Hepatocyte (in vitro differentiated cells): ENCODE data around the gene GPR18. TPM values are rescaled to one million over a fixed set of nuclear protein-coding genes. Genes with fewer than 3 reads are reported as not detected.

ENCODE experiments used
- DNase-seq: peaks from one replicate; pipeline ENCODE4 v3.0.0-alpha.2; 2016; ENCODE audit warnings: low spot score
- H2AFZ ChIP-seq: fragments of 200-600 bp; sonication (generic); 2 replicates; pipeline ENCODE4 v1.6.0; 2016; ENCODE audit warnings: antibody characterized with exemption, mild to moderate bottlenecking
- H3K27ac ChIP-seq: fragments of 200-600 bp; sonication (generic); 2 replicates; pipeline ENCODE4 v1.5.1; 2016; ENCODE audit warnings: mild to moderate bottlenecking
- H3K27me3 ChIP-seq: fragments of 200-600 bp; sonication (generic); 2 replicates; pipeline ENCODE4 v1.6.1; 2016
- H3K36me3 ChIP-seq: fragments of 200-600 bp; sonication (generic); replicated peaks from 2 replicates; pipeline ENCODE4 v1.5.1; 2016; ENCODE audit warnings: low read depth; ENCODE audit not compliant: insufficient read depth
- H3K4me1 ChIP-seq: fragments of 200-600 bp; sonication (generic); 2 replicates; pipeline ENCODE4 v1.5.1; 2016; ENCODE audit warnings: mild to moderate bottlenecking, moderate library complexity; ENCODE audit not compliant: insufficient read depth
- H3K4me2 ChIP-seq: fragments of 200-600 bp; sonication (generic); 2 replicates; pipeline ENCODE4 v1.6.0; 2016
- H3K4me3 ChIP-seq: fragments of 200-600 bp; sonication (generic); 2 replicates; pipeline ENCODE4 v1.5.1; 2016; ENCODE audit warnings: mild to moderate bottlenecking
- H3K79me2 ChIP-seq: fragments of 200-600 bp; sonication (generic); 2 replicates; pipeline ENCODE4 v1.6.0; 2017; ENCODE audit warnings: mild to moderate bottlenecking
- H3K9me2 ChIP-seq: fragments of 200-600 bp; sonication (generic); replicated peaks from 2 replicates; pipeline ENCODE4 v1.6.0; 2017; ENCODE audit warnings: mild to moderate bottlenecking; ENCODE audit not compliant: insufficient read depth
- H3K9me3 ChIP-seq: fragments of 200-600 bp; sonication (generic); 2 replicates; pipeline ENCODE4 v1.5.1; 2016; ENCODE audit warnings: low read depth, mild to moderate bottlenecking
- H4K20me1 ChIP-seq: fragments of 200-600 bp; sonication (generic); 2 replicates; pipeline ENCODE4 v1.6.0; 2016; ENCODE audit warnings: mild to moderate bottlenecking; ENCODE audit not compliant: insufficient read depth, poor library complexity, severe bottlenecking
- CTCF ChIP-seq: fragments of 200-600 bp; sonication (generic); IDR thresholded peaks from 2 replicates; pipeline ENCODE4 v1.5.1; 2016; ENCODE audit warnings: antibody characterized with exemption, mild to moderate bottlenecking; ENCODE audit not compliant: poor library complexity
- EZH2 ChIP-seq: fragments of 200-600 bp; sonication (generic); IDR thresholded peaks from 2 replicates; pipeline ENCODE4 v1.6.1; 2016; ENCODE audit warnings: antibody characterized with exemption, mild to moderate bottlenecking, borderline replicate concordance
- EZH2phosphoT487 ChIP-seq: fragments of 200-600 bp; sonication (generic); IDR thresholded peaks from one replicate; pipeline ENCODE4 v1.6.1; 2018; ENCODE audit warnings: antibody characterized with exemption, mild to moderate bottlenecking, low read depth, moderate library complexity; ENCODE audit not compliant: unreplicated experiment, severe bottlenecking
- WGBS: methylation state at CpG from one replicate; pipeline ENCODE4 v1.1.6; 2016; ENCODE audit warnings: low lambda C conversion rate; ENCODE audit errors: missing lambda C conversion rate; 5-methylcytosine and 5-hydroxymethylcytosine counted together
- polyA plus RNA-seq: library from polyadenylated mRNA; unstranded; fragments of >200 nt; fragmentation: Nextera tagmentation; extraction: Ambion mirVana; gene quantifications from 2 replicates; pipeline ENCODE4 v1.2.1, GENCODE V29; 2016
- total RNA-seq: library from RNA; depleted of rRNA; stranded (reverse); fragments of >200 nt; gene quantifications from 2 replicates; pipeline ENCODE4 v1.2.3, GENCODE V29; 2014

GPR18 gene
- total and polyA plus RNA-seq, 2 experiments from 2014 or later: not detected

DNA sequence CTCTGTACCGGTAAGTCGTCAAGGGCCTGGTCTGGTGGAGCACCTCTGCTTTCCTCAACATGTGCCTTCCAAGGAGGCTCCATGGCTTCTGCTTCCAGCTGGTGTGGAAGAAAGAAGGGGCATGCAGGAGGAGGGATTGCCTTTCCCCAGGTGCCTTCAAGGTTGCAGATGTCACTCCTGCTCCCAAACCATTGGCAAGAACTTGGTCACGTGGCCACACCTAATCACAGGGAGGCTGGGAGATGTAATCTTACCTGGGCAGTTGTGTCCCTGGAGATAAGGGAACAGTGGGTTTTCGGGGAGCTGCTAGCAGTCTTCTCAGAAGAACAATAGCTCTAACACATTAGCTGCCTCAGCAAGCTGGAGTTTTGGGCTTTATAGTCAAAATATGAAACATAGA, 9.7 kb upstream of the GPR18 start:
- H2AFZ ChIP-seq: no peak overlapping the region
- H3K9me2 ChIP-seq: no peaks in the 10 kb centered on the region
- H3K4me3 ChIP-seq: no peak overlapping the region
- TF ChIP-seq EZH2phosphoT487 (no peak), CTCF (no peak), EZH2 (no peak)
- peaks cover 15% of the 10 kb centered on the region for H3K79me2 ChIP-seq
- no peaks in the 10 kb centered on the region for H4K20me1 ChIP-seq
- no peaks in the 10 kb centered on the region for H3K9me3 ChIP-seq
- no peak for DNase-seq
- 90% methylated on average over 4 of the region's 4 CpGs for WGBS
- H3K4me1 ChIP-seq: no peaks in the 10 kb centered on the region
- no peaks in the 10 kb centered on the region for H3K27me3 ChIP-seq
- no peak overlapping the region for H3K4me2 ChIP-seq
- H3K27ac ChIP-seq: no peak overlapping the region
- no peaks in the 10 kb centered on the region for H3K36me3 ChIP-seq

DNA sequence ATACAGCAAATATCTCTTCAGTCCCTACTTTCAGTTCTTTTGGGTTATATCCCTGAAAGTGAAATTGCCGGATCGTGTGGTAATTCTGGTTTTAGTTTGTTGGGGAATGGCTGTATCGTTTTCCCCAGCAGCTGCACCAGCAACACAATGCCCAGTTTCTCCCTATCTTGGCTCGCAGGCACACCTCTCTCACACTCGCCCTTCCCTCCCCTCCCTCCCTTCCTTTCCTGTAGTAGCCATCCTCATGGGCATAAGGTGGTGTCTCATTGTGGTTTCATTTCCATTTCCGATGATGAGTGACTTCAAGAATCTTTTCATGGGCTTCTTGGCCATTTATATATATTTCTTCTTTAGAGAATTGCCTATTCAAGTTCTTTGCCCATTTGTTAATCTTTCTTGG, 8.6 kb upstream of the GPR18 start:
- H3K79me2 ChIP-seq: peaks cover 7% of the 10 kb centered on the region
- no peak overlapping the region for H3K4me3 ChIP-seq
- no peak overlapping the region for H2AFZ ChIP-seq
- no peaks in the 10 kb centered on the region for H3K9me2 ChIP-seq
- H3K36me3 ChIP-seq: no peaks in the 10 kb centered on the region
- 86% methylated on average over 6 of the region's 6 CpGs for WGBS
- no peaks in the 10 kb centered on the region for H3K9me3 ChIP-seq
- H3K4me2 ChIP-seq: no peak overlapping the region
- no peak for DNase-seq
- H4K20me1 ChIP-seq: no peaks in the 10 kb centered on the region
- TF ChIP-seq EZH2 (no peak), EZH2phosphoT487 (no peak), CTCF (no peak)
- H3K27me3 ChIP-seq: no peaks in the 10 kb centered on the region
- no peaks in the 10 kb centered on the region for H3K4me1 ChIP-seq
- no peak overlapping the region for H3K27ac ChIP-seq

- Histone ChIP-seq H2AFZ (no peak overlapping the region), H3K79me2 (no peaks in the 10 kb centered on the region), H3K36me3 (no peaks in the 10 kb centered on the region), H3K4me3 (no peak overlapping the region), H3K9me3 (no peaks in the 10 kb centered on the region), H3K4me2 (no peak overlapping the region), H3K27me3 (no peaks in the 10 kb centered on the region), H3K9me2 (no peaks in the 10 kb centered on the region), H3K4me1 (no peaks in the 10 kb centered on the region), H4K20me1 (no peaks in the 10 kb centered on the region), H3K27ac (no peak overlapping the region)
- TF ChIP-seq CTCF (peak; percentile 71), EZH2phosphoT487 (no peak)
- DNase-seq: peak; percentile 46
- 38% methylated on average over 3 of the region's 3 CpGs for WGBS
Observed at GRCh38 chr13:99265821-99266426, 7.7 kb upstream of the GPR18 start.
